ENCODE measurements around the gene HERC2.
"Not testable (repeated sequence)": the region's sequence is repeated elsewhere in the genome, so short reads cannot be mapped to it uniquely, and the experiment has no call there.

- TF ChIP-seq CTCF, POLR2A, EP300 (IDR thresholded peaks at IDR 0.05): not testable (repeated sequence)
Measured at GRCh38 chr15:28216946-28217546, 104.9 kb downstream of the HERC2 start.

All from sigmoid colon (tissue), 4 donors.